ENCODE measurements around the gene PDCD1LG2.

DNA sequence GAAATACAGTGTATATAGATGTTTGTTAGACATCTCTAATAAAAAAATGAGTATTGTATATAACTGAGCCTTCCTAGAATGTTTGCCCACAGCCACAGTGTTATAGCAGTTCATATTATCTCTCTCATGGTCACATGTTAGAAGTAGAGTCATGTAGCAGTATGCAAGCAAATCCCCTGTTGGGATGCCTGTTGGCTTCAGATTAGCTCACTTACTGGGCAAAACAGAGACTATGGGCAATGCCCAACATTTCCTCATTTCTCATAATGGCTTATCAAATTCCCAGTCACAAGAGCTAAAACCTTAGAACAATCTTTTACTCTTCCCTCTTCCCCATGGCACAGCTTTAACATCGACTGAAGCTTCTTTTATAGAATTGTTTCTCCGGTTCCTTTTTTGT lies 27.0 kb upstream of the PDCD1LG2 start:
- TF ChIP-seq CTCF (IDR thresholded peaks at IDR 0.05) (no peak), POLR2A (IDR thresholded peaks at IDR 0.05) (no peak), POLR2AphosphoS5 (IDR thresholded peaks at IDR 0.05) (no peak)

Measured in gastroesophageal sphincter (tissue), 3 donors.